Measurements from ENCODE around the gene GAS5.

Gene GAS5

DNA sequence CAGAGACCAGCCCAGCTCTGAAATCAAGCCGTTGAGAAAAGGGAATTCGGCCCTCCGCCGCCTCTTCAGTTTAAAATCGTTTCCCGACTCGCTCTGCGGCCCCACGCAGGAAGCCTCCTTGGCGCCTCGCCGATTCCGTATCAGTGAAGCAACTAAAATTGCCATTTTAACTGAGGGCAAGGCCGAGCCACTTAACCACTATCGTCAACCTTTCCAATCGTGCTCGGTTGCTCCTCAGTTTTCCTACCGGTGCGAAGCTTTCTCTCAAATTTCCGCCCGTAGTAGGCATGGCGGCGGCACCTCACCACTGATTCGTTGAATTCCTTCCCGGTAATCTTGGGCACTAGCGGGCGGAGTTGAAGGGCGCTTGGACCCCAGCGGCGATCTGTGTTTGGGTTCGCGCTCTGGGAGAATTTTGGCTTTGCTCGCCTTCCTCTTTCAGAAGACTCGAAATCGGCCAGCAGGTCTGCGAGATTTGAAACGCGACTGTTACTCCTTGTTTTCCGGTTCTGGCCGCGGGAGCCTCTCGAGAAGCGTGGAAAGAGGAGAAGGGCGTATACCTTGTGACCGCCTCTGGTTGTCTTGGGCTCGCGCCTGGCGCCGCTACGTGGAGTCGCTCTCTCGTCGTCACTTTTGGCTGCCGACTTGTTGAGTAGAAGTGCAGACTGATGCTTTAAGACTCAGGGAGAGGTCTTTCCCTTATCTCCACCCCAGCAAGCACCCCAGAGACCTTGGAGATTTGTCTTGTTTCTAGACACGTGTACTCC is 43.3 kb downstream of the GAS5 start, which contains the start of the genes CENPL and DARS2:
Gene CENPL (minus strand): TSS at position 569 of the 767 bp plus-strand sequence. CDS start 13,584 bp downstream, outside the sequence.
Gene DARS2 (plus strand): TSS at position 359 of the 767 bp plus-strand sequence. CDS start 557 bp downstream, outside the sequence.
- DNase-seq (ENCODE audit: low read depth), result peak; percentile 94

- no peak for DNase-seq (ENCODE audit: low read depth)
Observed at GRCh38 chr1:173823781-173824314, 43.9 kb downstream of the GAS5 start.

- no peak for DNase-seq (ENCODE audit: low read depth)
Observed at GRCh38 chr1:173821680-173822079, 46.1 kb downstream of the GAS5 start.

- DNase-seq (ENCODE audit: low read depth), result no peak
Observed at GRCh38 chr1:173818459-173818858, 49.3 kb downstream of the GAS5 start.
